Mammary epithelial cell (primary cell): ENCODE results near the gene SPAG7.

Experiments used
- EZH2 ChIP-seq: IDR thresholded peaks from 2 replicates; pipeline ENCODE4 v1.6.1; 2012; ENCODE audit warnings: low read length, inconsistent platforms, borderline replicate concordance
- TF ChIP-seq, protein P1 (sequence below), 2 donors: IDR thresholded peaks in 1 of 2; conservative IDR thresholded peaks in 1 of 2; 2 replicates each; pipeline ENCODE4 v1.5.1; 2011 to 2012; ENCODE audit warnings: inconsistent platforms in 2 of 2, low read length in 2 of 2, mild to moderate bottlenecking in 2 of 2, control low read depth in 1 of 2, low read depth in 1 of 2; ENCODE audit not compliant: insufficient read depth in 1 of 2; ENCODE audit errors: extremely low read depth in 1 of 2

DNA sequence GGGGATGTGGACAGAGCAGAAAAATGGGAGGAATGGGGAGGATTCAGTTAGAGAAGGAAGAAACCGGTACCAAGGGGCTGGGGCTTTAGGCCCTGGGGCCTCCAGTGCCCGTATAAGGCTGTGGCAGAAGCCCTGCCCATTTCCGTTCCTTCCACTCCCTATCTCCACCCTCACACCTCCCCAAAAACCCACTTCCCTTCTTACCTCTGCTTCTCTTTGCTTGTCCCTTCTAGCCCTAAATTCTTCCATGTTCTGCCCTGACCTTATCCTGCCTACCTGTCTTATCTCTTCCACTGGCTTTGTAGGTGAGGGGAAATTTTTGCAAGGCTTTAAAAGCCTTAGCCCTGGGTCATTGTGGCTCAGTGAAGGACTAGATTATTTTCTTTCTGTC is 23.5 kb downstream of the SPAG7 start:
- TF ChIP-seq, protein P1, sequence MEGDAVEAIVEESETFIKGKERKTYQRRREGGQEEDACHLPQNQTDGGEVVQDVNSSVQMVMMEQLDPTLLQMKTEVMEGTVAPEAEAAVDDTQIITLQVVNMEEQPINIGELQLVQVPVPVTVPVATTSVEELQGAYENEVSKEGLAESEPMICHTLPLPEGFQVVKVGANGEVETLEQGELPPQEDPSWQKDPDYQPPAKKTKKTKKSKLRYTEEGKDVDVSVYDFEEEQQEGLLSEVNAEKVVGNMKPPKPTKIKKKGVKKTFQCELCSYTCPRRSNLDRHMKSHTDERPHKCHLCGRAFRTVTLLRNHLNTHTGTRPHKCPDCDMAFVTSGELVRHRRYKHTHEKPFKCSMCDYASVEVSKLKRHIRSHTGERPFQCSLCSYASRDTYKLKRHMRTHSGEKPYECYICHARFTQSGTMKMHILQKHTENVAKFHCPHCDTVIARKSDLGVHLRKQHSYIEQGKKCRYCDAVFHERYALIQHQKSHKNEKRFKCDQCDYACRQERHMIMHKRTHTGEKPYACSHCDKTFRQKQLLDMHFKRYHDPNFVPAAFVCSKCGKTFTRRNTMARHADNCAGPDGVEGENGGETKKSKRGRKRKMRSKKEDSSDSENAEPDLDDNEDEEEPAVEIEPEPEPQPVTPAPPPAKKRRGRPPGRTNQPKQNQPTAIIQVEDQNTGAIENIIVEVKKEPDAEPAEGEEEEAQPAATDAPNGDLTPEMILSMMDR (conservative IDR thresholded peaks at IDR 0.05 in 1 of 2, IDR thresholded peaks at IDR 0.05 in 1 of 2; ENCODE audit: extremely low read depth in 1 of 2, insufficient read depth in 1 of 2, low read depth in 1 of 2, low read length in 2 of 2) = no peak
- no peak for TF ChIP-seq EZH2
